SU-DHL-6 (cell line): Measurements from ENCODE around the gene ZXDC.

Experiments used
- H2AFZ ChIP-seq: fragments of 200-600 bp; sonication (generic); 2 replicates; pipeline ENCODE4 v1.6.1; 2014; ENCODE audit warnings: low read depth, mild to moderate bottlenecking, moderate library complexity, mixed read lengths, antibody characterized with exemption, low read length; ENCODE audit not compliant: severe bottlenecking
- H3F3A ChIP-seq: fragments of 200-600 bp; shearing (Covaris generic); 2 replicates; pipeline ENCODE4 v1.6.0; 2016; ENCODE audit warnings: antibody characterized with exemption, mild to moderate bottlenecking; ENCODE audit not compliant: insufficient read depth
- H3K27ac ChIP-seq: fragments of 200-600 bp; sonication (generic); 2 replicates; pipeline ENCODE4 v1.5.1; 2016; ENCODE audit warnings: low read depth, mild to moderate bottlenecking, low read length, moderate library complexity, mixed read lengths
- H3K27me3 ChIP-seq: fragments of 200-600 bp; sonication (generic), shearing (Covaris generic); 2 replicates; pipeline ENCODE4 v1.6.0; 2014; ENCODE audit warnings: mild to moderate bottlenecking, low read length
- H3K36me3 ChIP-seq: fragments of 200-600 bp; sonication (generic); 2 replicates; pipeline ENCODE4 v1.6.1; 2014; ENCODE audit warnings: mild to moderate bottlenecking, low read length, mixed read lengths
- H3K4me2 ChIP-seq: fragments of 300-600, 200-600 bp; shearing (Covaris generic), sonication (generic); 2 replicates; pipeline ENCODE4 v1.6.0; 2014; ENCODE audit warnings: low read length, low read depth, mild to moderate bottlenecking; ENCODE audit not compliant: poor library complexity, severe bottlenecking
- H3K4me3 ChIP-seq: fragments of 200-600 bp; sonication (generic); 2 replicates; pipeline ENCODE4 v1.5.1; 2014; ENCODE audit warnings: antibody characterized with exemption, low read length, mild to moderate bottlenecking, mixed read lengths; ENCODE audit not compliant: insufficient read depth, poor library complexity, severe bottlenecking
- H3K79me2 ChIP-seq: fragments of 200-600 bp; sonication (generic); 2 replicates; pipeline ENCODE4 v1.6.1; 2014; ENCODE audit warnings: mild to moderate bottlenecking, low read length, moderate library complexity; ENCODE audit not compliant: insufficient read depth
- H3K9ac ChIP-seq: fragments of 200-600 bp; sonication (generic); 2 replicates; pipeline ENCODE4 v1.7.0; 2014; ENCODE audit warnings: mild to moderate bottlenecking, low read length
- H3K9me2 ChIP-seq: fragments of 200-600 bp; sonication (generic); replicated peaks from 2 replicates; pipeline ENCODE4 v1.6.1; 2014; ENCODE audit warnings: low read length; ENCODE audit not compliant: insufficient read depth
- H3K9me3 ChIP-seq: fragments of 200-600 bp; sonication (generic); 2 replicates; pipeline ENCODE4 v1.6.1; 2014; ENCODE audit warnings: low read length, mixed read lengths; ENCODE audit not compliant: insufficient read depth
- H4K20me1 ChIP-seq: fragments of 200-600 bp; sonication (generic); 2 replicates; pipeline ENCODE4 v1.6.1; 2014; ENCODE audit warnings: low read depth, mild to moderate bottlenecking, antibody characterized with exemption, low read length, moderate library complexity, mixed read lengths
- EZH2phosphoT487 ChIP-seq: fragments of 200-600 bp; sonication (generic), shearing (Covaris generic); conservative IDR thresholded peaks from 2 replicates; pipeline ENCODE4 v1.6.1; 2018; ENCODE audit warnings: mild to moderate bottlenecking, antibody characterized with exemption, low read length, moderate library complexity, mixed read lengths
- TF ChIP-seq, protein P1 (sequence below): fragments of 200-600 bp; sonication (generic); IDR thresholded peaks from one replicate; pipeline ENCODE4 v1.5.1; 2017; ENCODE audit warnings: antibody characterized with exemption, mild to moderate bottlenecking, low read length, moderate library complexity; ENCODE audit not compliant: insufficient read depth, poor library complexity, severe bottlenecking

The ZXDC gene

GRCh38 chr3:126503701-126504100, 28.0 kb upstream of the ZXDC start:
- H3K4me2 ChIP-seq: no peak overlapping the region
- H3K9me2 ChIP-seq: no peaks in the 10 kb centered on the region
- H3K9me3 ChIP-seq: no peaks in the 10 kb centered on the region
- H3K27me3 ChIP-seq: no peaks in the 10 kb centered on the region
- H3K9ac ChIP-seq: no peak overlapping the region
- H3K4me3 ChIP-seq: no peak overlapping the region
- no peaks in the 10 kb centered on the region for H3F3A ChIP-seq
- H3K27ac ChIP-seq: no peak overlapping the region
- TF ChIP-seq, protein P1, sequence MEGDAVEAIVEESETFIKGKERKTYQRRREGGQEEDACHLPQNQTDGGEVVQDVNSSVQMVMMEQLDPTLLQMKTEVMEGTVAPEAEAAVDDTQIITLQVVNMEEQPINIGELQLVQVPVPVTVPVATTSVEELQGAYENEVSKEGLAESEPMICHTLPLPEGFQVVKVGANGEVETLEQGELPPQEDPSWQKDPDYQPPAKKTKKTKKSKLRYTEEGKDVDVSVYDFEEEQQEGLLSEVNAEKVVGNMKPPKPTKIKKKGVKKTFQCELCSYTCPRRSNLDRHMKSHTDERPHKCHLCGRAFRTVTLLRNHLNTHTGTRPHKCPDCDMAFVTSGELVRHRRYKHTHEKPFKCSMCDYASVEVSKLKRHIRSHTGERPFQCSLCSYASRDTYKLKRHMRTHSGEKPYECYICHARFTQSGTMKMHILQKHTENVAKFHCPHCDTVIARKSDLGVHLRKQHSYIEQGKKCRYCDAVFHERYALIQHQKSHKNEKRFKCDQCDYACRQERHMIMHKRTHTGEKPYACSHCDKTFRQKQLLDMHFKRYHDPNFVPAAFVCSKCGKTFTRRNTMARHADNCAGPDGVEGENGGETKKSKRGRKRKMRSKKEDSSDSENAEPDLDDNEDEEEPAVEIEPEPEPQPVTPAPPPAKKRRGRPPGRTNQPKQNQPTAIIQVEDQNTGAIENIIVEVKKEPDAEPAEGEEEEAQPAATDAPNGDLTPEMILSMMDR: no peak
- TF ChIP-seq EZH2phosphoT487: no peak
- no peaks in the 10 kb centered on the region for H3K79me2 ChIP-seq
- no peak overlapping the region for H2AFZ ChIP-seq
- H3K36me3 ChIP-seq: no peaks in the 10 kb centered on the region
- H4K20me1 ChIP-seq: no peaks in the 10 kb centered on the region

DNA sequence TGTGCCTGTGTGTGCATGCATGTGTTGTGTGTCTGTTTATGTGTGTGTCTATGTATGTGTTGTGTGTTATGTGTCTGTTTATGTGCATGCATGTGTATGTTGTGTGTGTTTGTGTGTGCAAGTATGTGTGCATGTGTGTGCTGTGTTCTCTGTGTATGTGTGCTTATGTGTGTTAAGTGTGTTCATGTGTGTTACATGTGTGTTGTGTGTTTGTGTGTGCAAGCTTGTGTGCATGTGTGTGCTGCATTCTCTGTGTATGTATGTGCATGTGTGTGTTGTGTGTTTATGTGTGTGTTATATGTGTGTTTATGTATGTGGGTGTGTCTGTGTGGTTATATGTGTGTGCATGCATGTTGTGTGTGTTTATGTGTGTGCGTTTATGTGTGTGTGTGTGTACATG, 27.0 kb upstream of the ZXDC start:
- Histone ChIP-seq H3K27me3 (no peaks in the 10 kb centered on the region), H3K9me2 (no peaks in the 10 kb centered on the region), H3F3A (no peaks in the 10 kb centered on the region), H2AFZ (no peak overlapping the region), H3K36me3 (no peaks in the 10 kb centered on the region), H3K9ac (no peak overlapping the region), H3K79me2 (no peaks in the 10 kb centered on the region), H3K27ac (no peak overlapping the region), H4K20me1 (no peaks in the 10 kb centered on the region), H3K4me2 (no peak overlapping the region), H3K9me3 (no peaks in the 10 kb centered on the region), H3K4me3 (no peak overlapping the region)
- TF ChIP-seq, protein P1: no peak
- TF ChIP-seq EZH2phosphoT487: no peak

DNA sequence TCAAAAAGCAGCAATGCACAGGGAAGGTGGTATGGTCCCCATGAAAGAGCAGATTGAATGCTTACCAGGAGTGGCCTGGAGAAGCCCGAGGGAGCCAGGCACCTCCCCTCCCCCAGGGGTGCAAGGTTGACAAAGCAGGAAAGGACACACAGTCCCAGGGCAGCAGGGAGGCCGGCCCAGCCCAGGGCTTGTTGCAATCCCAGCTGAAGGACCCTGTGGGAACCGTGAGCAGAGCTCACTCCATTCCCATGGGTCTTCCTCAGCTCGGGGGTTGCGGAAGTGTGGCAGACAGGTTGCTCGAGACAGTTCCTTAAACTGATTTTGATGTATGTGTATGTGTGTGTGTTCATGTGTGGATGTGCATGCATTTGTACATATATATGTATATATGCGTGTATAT, 26.0 kb upstream of the ZXDC start:
- no peak overlapping the region for H3K9ac ChIP-seq
- H3K36me3 ChIP-seq: no peaks in the 10 kb centered on the region
- no peaks in the 10 kb centered on the region for H3K9me2 ChIP-seq
- no peaks in the 10 kb centered on the region for H3K79me2 ChIP-seq
- H3K4me3 ChIP-seq: no peak overlapping the region
- H2AFZ ChIP-seq: no peak overlapping the region
- H3K4me2 ChIP-seq: no peak overlapping the region
- TF ChIP-seq, protein P1: no peak
- no peak for TF ChIP-seq EZH2phosphoT487
- H4K20me1 ChIP-seq: no peaks in the 10 kb centered on the region
- H3K27me3 ChIP-seq: no peaks in the 10 kb centered on the region
- H3K9me3 ChIP-seq: no peaks in the 10 kb centered on the region
- no peaks in the 10 kb centered on the region for H3F3A ChIP-seq
- H3K27ac ChIP-seq: no peak overlapping the region

DNA sequence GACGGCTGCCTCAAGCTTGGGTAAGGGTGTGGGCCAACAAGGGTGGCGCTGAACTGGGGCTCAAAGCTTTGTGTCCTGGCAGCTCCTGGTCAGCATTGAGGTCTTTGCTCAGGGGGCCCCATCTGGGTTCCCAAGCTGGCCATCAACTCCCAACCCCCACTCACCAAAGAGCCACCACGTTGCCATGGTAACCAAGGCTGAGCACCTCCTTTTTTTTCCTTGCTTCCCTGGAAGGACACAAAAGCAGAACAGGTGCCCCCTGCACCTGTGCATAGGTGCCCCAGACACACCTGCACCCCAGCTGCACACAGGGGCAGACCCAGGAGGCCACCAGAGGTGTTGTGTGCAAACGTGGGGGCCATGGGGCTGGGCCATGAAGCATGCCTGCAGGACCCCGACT, 25.4 kb upstream of the ZXDC start:
- Histone ChIP-seq H4K20me1 (no peaks in the 10 kb centered on the region), H2AFZ (no peak overlapping the region), H3K9me2 (no peaks in the 10 kb centered on the region), H3K79me2 (no peaks in the 10 kb centered on the region), H3K9me3 (no peaks in the 10 kb centered on the region), H3K4me2 (no peak overlapping the region), H3F3A (no peaks in the 10 kb centered on the region), H3K27ac (no peak overlapping the region), H3K9ac (no peak overlapping the region), H3K4me3 (no peak overlapping the region), H3K27me3 (no peaks in the 10 kb centered on the region), H3K36me3 (no peaks in the 10 kb centered on the region)
- TF ChIP-seq, protein P1: no peak
- no peak for TF ChIP-seq EZH2phosphoT487
